Fibroblast of skin of left quadriceps (primary cell): Measurements from ENCODE around the gene NFIB.

Experiments
- DNase-seq, 2 experiments: peaks; one replicate each; pipeline ENCODE4 v3.0.0-alpha.2; 2013; ENCODE audit warnings: low read depth in 2 of 2

The NFIB gene

DNA sequence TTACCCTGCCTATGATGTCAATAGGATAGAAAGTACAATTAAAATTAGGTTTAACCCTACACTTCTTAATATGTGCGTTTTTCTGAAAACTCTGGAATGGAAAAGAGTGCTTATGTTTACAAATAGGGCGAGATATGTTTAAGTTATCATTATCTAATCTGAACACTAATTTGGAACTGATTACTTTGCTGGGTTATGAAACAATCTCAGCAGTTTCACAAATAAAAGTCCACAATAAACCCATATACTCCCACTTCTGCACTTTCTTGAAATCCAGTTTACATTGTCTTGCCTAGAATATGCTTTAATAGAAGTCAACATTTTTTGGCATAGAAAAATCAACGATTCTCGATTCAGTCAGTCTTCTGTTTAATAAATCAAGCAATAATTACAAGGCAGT, 236.3 kb downstream of the NFIB start:
- DNase-seq: no peak

DNA sequence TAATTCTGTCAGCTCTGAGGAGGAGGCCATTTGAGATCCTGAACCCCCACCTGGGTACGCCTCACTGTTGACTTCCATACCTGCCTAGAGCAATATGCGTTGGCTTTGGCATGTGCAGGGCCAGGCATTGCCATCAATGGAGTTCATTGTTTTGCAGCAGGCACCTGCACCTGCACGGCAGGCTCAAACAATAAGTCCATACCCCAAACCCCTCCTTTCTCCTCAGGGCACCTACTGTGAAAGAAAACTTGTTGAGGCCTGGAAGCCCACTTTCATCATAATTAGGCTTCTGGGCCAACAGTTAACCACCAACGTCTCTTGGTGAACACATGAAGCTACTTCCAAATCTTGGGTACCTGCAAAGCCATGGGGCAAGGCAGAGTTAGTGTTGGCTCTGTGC, 238.7 kb downstream of the NFIB start:
- no peak for DNase-seq

DNA sequence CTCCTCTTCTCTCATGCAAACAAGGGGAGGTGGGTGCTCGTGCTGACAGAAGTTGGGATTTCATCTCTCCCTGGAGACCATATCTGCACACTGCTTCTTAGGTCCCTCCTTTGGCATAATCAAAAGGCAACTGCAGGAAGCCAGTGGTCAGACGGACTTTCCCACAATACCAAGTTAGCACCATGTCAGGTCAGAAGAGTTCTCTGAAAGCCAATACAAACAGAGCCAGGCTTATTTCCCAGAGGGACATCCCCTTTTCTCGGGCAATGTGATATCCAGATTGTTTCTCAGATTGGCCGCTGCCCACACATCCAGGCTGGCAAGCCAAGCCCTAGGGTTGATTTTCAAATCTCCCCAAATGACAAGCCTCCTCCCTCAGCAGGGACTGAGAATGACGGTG, 241.1 kb downstream of the NFIB start:
- no peak for DNase-seq

DNA sequence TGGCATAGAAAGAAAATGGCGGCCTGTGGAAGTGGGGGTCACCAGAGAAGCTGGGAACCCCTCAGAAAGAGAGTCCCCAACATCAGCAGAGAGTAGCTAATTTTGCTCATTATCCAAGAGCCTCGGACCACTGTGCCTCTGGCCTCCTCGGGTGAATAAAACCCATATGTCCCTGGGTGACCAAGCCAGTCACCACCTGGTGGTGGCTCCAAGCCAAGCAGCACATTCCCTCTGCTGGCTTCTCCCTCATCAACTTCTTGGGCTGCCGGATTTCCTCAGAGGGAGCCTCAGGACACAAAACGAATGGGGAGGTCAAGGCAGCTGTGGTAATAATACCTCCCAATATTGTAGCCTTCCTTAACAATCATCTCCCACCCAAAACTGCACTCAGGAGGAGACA, 242.5 kb downstream of the NFIB start:
- DNase-seq: no peak

DNA sequence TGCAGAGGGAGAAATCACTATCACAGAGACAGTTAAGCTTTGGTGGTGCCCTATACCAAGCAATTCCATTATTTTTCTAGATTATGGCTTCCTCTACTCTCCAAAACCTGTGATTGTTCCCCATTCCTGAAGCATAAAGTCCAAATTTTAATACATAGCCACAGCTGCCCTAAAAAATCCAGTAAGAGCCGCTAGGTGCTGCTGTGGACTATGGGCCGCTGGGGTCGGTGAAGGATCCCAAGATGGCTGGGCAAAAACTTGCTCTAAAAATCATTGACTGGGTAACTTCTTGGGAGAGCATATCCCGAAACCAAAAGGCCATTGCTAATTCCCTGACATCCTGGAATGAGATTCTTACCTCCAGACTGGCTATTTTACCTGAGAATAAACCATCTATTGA, 245.3 kb downstream of the NFIB start:
- DNase-seq: no peak

DNA sequence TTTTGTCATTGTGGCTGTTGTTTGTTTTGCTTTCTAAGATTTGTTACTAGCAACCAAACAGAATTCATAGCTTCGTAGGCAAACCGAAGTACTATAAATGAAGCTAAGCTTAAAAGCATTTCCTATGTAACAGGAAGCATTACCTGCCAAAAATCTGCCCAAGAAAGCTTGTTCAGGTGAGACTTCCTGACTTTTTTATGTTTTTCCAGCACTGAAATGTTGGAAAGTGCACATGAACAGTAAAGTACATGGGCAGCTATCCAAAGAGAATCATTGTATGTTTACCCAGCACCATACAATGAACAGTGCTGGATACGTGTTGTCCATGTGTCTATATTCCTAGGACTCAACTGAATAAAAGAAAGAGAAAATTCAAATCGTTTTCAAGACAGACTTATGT, 247.1 kb downstream of the NFIB start:
- no peak for DNase-seq

DNA sequence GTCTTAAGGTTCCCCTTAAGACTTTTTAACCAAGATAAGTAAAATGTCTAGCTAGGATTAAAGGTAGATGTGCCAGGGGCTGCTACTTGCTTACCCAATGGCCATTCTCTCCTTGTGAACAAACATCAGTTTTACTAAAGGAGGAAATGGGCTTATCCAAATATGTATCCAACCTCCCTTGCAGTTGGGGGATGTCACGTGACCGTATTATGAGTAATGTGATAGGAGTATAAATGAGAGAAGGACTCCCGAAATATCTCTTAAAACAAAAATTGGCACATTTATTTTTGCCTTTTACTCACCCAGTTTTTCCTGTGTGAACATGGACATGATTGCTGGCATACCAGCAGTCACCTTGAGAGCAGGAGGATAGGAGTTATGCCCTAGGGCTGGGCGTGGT, 247.9 kb downstream of the NFIB start:
- no peak for DNase-seq

DNA sequence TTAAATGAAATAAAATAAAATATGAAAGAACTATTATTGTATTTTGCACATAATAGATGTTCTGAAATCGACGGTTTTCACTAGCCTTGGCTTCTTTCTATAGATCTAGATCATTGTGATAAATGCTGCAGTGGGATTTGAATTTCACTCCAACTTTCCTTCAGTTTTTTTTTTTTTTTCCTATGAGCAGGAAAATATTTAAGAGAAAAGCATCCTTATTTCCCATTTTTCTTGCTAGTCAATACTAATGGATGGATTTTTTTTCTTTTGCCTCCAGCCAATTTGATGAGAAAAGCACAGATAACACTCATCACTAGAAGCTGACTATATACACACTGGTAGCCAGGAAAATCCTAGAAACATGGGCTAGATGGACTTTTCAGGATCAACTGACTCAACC, 249.0 kb downstream of the NFIB start:
- DNase-seq: no peak

DNA sequence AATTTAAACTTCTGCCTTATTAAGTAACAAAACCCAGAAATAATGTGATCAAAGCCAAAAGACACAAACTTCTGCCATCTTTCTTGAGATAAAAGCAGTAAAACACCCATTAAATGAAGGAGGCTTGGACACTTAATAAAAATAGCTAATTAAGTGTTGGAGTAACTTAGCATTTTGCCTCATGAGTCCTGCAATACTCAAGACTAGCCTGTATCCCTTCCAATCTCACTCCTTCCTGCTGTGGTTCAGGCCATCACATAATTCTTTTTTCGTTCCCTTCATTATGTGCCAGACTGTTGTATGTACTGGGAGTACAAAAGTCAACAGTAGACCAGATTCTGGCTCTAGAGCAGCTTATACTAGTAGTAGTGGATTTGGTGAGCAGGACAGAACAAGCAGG, 250.2 kb downstream of the NFIB start:
- DNase-seq: no peak

DNA sequence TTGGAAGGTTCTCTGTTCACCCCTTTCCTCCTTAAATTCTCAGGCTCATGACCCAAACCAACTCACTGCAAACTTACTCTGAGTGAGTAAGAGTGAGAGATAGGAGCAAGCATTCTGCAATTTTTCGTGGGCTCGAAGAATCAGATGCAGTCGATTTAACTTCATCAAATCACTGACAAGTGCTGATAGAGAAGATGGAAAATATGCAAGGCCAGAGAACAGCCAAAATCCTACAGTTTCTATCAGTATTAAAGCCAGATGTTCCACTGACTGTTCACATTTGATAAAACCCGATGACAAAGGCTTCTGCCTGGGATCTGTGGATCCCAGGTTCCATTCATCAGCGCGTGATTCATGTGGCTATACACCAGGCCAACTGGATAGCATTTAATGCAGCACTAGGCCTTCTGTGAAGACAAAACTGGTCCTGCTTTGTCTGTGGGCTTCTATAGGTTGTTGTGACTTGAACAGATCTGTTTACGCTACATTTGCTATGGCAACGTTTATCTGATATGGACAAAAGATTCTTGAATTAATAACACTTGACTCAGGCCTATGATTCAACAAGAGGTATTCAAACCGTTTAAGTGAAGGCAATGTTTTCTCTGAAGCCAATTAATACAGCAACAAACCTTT, 251.2 kb downstream of the NFIB start:
- peak; percentile 78 to 79 for DNase-seq

DNA sequence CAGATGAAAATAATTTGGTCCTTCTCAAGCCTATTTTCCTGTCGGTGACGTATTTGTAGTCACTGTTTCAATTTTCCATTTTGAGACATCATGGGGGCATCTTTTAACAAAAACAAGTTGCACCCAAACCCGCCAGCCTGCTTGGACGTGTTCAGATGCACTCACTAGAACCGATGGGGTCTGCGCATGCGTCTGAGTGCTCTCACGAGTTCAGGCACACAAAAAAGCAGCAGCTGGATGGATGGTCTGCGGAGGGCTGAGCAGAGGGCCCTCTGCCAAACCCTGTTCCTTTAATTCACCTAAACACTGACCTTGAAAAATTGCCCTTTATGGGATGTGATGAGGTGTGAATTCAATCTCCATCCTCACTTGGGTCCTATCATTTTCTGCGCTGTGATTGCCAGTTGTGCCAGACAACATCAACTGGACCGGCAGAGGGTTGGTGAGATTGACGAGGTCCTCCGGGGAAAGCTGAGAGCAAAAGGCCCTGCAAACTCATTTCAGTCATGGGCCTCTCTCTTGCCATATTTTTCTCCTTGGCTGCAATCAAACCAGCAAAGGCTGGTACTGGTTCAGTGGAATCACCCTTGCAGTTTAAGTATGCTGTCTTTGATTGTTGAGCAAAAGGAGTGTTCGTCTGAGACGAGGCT, 251.9 kb downstream of the NFIB start:
- no peak for DNase-seq

DNA sequence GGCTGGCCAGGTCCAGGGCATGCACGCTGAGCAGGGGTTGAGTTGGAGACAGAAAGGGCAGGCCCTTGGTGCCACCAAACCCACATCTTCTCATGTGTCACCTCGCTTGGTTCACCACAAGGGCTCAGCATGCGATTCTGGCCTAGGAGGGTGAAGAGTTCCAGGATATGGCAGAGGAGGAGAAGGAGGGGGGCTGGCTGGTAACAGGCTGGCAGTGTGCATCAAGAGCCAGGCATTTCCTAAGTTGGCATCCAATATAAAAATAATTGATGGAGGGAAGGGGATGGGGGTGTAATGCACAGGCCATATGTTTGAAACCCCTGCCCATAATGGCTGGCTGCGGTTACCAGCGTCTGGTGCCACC, 255.6 kb downstream of the NFIB start:
- no peak for DNase-seq

DNA sequence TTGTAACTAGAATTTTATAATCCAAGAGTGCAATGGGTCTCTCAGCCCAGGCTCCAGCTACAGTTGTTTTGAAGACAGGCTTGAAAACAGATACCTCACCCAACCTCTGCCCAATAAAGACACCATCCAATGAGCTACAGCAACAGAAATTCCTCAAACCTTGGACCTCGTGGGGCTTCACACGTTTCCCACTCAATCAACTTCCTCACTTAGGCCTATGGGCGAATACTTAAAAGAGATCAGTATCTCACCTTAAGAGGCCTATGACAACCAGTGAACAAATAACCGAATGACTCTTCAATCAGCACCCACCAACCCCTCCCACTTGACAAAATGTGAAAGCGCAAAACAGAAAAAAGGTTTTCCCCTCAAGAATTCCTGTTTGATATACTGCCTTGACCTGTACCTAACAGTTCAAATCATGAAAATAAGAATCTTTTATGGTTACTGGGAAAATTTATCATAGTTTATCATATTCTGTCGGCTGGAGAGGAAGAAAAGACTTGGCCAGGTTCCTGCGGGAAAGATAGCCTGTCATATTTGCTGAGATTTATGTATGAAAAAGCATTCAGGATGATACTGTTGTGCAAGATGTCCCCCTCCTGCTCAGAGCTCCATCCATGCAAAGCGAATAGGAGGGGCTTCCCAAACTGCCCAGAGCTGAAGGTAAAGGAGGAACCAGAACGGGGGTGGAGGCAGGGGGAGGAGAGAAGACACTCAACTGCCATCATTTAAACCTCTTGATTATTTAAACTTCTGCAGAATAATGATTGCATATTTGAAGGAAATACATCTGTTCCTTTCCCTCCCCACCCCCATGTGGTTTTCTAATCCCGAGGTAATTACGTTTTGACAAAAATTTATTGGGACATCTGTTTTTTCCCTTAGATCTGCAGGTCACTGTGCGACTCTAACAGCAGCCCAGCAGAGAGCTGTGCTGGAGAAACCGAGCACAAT, 256.3 kb downstream of the NFIB start:
- peak; percentile 38 to 43 for DNase-seq

DNA sequence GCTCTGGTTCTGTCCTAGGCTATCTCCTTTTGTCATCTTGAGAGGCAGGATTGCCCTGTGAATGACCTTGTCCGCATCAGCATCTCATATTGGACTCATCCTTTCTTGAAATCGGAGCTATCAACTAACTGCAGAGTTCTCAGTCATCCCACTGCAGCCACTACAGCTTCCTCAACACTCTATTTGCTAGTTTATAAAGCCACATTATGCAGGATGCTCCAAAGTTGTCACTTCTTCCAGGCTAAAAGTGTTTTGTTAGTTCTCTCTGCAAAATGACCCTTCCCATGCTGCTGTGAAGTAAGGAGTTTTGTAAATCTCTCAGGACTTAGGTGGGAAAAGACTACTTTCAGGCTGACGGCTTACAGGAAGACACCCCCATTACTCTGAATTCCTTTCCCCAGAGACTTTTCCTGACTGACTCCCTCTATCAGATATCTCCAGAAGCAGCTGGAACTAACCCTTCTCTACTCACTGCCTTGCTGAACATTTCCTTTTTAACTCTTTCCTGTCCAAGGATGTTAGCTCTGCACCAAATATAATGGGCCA, 257.6 kb downstream of the NFIB start:
- DNase-seq: no peak

DNA sequence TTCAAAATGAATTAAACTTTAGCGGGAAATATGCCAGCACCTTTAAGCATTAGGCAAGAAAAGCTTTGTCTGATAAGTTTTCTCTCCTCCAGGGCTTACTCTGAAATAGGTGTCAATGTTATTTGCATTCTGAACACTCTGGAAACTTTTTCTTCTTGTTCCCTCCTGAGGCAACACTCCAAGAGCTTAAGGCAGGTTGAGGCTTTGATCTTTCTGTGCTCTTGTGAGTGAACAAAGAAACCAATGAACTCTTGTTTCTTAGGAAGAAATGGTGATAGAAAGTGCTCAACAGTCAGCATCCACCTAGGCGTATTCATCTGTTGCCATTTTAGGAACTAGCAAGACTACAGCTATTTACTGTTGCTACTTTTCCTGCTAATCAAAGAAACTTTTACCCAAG, 259.8 kb downstream of the NFIB start:
- DNase-seq: no peak

DNA sequence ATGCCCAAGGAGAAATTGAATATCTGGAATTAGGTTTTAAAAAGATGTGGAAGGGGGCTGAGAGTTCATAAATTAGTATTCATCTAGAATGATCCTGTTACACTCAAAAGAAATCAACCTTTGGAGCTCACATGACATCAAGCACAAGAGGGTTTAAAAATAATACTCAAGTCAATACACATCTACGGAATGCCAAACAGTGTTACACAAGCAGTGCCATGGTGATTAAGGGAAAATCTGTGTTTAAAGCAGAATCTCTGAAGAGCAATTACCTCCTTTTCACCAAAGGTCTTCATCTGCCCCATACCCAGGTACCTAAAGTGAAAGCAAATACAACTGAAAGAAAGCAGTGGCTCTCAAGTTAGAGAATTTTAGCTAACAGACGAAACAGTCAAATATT, 261.6 kb downstream of the NFIB start:
- no peak for DNase-seq

DNA sequence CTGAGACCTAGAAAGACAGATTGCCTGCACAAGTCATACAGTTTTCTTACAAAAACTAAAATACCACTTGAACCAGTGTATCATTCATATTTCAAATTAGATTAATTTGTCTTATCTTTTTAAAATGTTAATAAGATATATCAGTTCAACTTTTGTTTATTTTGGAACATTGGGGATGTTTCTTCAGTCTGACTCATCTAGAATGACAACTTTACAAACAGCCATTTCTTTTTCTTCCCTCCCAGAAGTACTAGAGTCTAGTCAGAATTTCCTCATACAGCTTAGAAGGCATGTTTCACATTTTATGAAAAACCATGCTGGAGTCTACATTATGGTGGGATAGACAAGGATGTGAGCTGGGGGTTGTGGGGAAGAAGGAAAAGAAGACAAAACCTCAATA, 262.5 kb downstream of the NFIB start:
- no peak for DNase-seq

DNA sequence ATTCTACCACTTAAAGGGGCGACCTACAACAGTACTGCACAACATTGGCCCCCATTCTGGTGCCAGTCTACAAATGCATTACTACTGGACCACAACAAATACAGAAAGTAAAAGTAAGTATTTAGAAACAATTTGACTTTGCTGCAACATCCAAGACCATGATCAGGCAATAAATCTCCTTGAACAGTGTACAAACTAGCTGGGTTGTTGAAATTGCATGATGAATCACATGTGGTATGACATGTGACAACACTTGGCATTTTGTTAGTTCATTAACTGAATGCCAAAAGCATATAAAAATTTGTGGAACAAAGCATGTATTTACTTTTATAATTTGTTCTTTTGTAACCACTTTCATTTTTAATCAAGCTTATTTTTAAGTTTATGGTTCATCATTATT, 270.5 kb downstream of the NFIB start:
- no peak for DNase-seq

DNA sequence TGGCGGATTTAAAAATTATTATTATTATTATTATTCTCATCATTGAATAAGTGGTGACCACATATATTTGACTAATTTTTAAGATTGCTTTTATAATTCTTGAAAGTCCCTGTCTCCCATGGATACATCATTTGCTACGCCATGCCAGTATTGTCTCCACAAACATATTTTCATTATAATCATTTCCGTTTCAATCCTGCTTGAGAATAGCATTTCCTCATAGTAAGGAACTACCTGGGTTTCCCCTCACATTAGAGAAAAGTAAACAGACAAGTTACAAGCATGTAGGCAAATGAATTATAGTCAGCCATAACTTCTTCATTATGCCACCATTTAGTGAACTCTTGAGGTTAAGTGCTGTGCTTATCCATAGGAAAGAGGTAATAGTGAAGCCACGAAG, 276.6 kb downstream of the NFIB start:
- no peak for DNase-seq

DNA sequence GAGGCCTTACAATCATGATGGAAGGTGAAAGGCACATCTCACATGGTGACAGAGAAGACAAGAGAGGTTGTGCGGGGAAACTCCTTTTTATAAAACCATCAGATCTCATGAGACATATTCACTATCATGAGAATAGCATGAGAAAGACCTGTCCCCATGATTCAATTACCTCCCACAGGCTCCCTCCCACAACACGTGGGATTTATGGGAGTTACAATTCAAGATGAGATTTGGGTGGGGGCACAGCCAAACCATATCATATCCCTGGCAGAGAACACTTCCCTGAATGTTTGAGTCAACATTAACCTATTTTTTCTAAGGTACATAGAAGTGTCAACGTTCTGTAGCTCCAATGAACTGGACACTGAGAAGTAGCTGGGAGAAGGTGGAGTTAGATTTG, 280.9 kb downstream of the NFIB start:
- DNase-seq: no peak
